Thyroid gland (tissue), 4 donors: ENCODE data around the gene MYZAP.

Source experiments
- CTCF ChIP-seq, 6 experiments: fragments of 200-600 bp in 3 of 6; fragments of 450-650 bp in 3 of 6; sonication (generic) in 3 of 6; IDR thresholded peaks; one replicate each; pipeline ENCODE4 v1.5.1; 2016 to 2019; ENCODE audit warnings: antibody characterized with exemption in 6 of 6, mild to moderate bottlenecking in 2 of 6, inconsistent platforms in 1 of 6, moderate library complexity in 1 of 6
- POLR2A ChIP-seq, 2 donors: fragments of 450-650 bp; IDR thresholded peaks; one replicate each; pipeline ENCODE4 v1.6.1; 2017; ENCODE audit warnings: antibody characterized with exemption in 2 of 2, mild to moderate bottlenecking in 2 of 2, moderate library complexity in 1 of 2

- TF ChIP-seq POLR2A (IDR thresholded peaks at IDR 0.05) (no peak), CTCF (IDR thresholded peaks at IDR 0.05) (no peak)
Measured at GRCh38 chr15:57637846-57638245, 46.1 kb downstream of the MYZAP start.
